Stimulated activated CD4-positive, alpha-beta T cell treated with anti-CD3 and anti-CD28 coated beads, Interleukin-1b, Interleukin-23, amount 100 ng/mL, for 24 hours (primary cell): ENCODE data around the gene TBX2.

Source experiments
- DNase-seq, 4 experiments: peaks; one replicate each; pipeline ENCODE4 v3.0.0-alpha.2; 2020; ENCODE audit warnings: low read depth in 4 of 4, low spot score in 1 of 4

Gene TBX2

DNA sequence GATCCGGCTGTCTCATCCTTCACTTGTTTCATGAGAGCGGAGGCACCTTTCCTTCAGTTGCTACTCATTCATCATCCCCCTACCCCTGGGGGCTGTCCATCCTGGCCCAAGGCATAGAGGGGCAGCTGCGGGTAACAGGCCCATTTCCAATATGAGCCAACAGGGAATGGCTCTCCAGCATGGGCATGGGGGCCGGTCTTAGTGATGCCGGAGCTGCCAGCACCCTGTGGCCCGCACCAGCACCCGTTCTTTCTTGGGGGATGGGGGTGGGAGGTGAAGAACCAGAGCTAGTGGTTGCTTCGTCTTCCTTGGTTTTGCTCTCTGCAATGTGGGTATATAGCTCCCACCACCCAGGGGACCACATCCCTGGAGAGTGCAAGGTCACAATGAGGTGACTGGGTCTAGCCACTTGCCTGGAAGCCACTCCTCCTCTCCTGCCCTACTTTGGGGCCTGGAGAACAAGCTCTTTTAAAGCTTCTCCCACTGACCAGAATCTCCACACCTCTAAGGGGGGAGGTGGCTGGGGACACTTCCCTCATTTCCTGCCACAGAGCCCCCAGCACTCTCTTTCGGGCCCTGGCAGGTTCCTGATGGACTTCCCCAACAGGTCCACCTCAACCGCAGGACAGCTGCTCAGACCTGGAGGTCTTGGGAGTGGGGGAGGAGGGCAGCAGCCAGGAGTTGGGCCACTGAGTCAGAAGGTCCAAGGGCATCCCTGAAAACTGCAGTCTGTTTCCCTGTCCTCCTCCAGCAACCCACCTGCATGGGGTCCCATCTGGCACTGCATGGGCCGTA, 11.9 kb upstream of the TBX2 start:
- no peak for DNase-seq

DNA sequence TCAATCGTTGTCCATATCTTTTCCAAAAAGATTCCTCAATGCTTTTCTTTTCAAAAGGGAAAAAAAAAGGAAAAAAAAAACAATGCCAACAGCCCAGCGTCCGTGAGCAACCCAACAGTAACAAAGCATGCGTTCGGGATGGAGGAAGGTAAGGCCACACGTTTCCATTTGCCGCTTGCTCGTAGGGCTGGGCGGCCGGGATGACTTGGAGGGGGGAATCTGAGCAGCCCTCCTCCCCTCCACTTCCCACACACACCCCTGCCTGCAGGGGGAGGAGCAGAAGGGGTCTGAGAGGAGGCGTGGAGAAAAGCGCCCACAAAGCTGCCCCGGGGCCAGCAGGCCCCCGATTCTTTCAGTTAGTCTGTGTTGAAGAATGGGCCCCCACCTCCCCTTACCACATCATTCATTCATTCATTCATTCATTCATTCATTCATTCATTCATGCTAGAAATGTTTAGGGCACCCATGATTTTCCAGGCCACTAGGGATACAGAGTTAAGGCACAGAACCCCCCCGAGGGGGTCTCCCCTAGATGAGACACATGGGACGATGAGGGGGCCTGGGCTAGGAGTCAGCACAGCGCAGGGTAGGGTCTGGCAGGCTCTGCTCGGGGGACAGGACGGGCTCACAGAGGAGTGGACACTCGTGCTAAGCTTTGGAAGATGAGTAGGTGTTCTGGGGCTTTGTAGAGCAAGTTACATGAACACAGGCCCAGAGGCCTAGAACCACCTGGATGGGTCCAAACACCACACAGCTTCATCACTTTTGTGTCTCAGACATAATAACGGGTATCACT, 10.9 kb upstream of the TBX2 start:
- DNase-seq: no peak

DNA sequence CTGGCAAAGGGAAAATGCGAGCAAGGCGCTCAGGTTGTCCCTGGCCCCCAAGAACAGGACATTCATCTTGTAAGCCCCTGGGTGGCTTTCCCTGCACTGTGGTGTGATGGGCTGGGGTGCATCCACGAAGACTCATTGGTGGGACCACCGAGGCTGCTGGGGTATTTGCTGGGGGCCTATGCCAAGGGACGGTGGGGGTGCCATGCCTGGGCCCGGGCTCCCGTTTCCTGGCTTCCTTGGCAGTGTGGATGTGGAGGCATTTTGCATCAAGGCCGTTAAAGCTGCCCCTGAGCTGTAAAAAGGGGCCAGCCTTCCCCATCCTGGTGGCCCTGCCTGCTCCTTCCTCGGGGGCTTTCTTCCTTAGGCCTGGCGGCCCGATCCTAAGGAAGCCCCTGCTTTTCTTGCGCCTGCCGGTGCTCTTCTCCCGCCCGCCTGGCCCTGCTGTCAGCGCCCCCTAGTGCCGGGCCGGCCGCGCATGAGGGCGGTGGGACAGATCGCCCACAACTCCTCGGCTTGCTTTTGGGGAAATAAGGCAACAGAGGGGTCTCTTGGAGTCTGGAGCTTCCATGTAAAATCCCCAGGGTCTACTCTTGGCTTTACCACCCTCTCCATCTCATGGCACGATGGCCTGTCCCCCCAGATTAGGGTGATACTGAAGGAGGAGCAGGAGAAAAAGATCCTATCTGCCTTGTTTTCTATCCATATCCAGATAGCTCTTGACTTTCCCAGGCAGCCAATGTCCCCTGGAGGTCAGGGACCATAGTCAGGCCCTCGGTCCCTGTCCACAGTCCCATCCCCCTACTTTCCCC, 9.8 kb upstream of the TBX2 start:
- peak in 1 of 4 experiments; percentile 41 for DNase-seq

DNA sequence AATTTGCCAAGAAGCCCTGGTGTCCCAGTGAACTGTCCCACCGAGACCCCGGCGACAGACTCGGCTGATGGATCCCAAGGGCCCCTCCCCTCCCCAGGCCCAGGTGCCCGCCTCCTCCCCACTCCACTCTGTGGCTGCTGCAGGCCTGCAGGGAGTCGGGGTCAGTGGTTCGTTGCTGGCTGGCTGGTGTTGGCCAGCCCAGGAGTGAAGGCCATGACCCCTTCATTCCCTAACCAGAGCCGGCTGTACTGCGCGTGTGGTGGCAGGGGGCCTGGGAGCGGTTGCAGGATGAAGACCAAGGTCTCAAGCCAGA, 9.2 kb upstream of the TBX2 start:
- no peak for DNase-seq

DNA sequence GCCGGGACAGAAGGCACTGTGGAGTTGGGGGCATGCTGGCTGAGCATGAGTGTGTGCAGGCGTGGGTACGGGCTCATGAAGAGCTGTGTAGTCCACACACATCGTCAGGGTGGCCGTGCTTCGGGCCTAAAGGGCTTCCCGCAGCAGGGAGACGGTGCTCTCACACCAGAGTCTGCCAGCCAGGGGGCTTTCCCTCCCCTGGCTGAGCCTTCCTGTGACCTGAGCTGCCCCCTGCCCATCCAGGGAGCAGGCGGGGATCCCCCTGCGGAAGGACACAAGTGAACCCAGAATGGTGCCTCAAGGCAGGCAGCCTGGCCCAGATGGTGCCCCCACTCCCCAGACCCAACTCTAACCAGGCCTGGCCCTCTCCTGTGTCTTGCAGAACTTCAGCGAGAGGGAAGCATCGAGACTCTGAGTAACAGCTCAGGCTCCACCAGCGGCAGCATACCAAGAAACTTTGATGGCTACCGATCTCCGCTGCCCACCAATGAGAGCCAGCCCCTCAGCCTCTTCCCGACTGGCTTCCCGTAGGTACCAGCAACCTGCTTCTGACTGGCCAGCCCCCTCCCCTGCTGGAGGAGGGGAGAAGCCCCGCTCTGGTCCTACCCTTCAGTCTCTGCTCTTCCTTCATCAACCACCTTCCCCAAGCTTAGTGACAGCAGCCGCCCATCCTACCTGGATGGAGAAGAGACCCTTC, 7.9 kb upstream of the TBX2 start:
- DNase-seq: no peak

DNA sequence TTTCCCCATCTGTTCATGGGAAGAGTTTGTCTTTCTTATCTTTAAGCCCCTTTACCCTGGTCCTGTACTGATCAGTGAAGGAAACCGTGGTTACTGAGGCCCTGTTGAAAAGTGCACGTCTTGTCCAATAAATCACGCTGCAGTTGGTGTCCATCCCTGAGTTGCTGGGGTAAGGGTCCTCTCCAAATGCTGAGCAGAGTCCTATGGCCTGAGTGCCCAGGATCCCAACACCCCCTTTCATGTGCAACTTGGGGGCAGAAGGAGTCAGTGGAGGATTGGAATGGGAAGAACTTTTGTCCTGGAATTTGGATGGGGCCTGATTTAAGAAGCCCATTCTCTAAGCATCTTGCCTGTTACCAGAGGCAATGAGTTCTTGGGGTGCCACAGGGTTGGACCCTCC, 7.0 kb upstream of the TBX2 start:
- no peak for DNase-seq

DNA sequence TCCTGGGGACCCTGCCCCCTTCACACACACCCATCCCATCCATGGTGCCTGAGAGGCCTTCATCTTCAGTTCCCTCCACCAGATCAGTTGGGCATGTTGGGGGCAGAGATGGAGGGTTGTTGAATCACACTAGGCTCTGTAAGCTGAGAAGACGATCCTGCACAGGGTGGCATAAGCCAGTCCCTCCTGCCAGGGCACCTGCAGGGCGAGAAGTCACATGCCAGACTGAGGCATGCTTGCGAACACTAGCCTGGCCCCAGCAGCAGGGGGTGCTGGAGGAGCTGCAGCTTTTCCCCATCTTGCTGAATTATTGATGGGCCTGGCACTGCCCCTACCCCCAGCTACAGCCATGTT, 6.1 kb upstream of the TBX2 start:
- no peak for DNase-seq

DNA sequence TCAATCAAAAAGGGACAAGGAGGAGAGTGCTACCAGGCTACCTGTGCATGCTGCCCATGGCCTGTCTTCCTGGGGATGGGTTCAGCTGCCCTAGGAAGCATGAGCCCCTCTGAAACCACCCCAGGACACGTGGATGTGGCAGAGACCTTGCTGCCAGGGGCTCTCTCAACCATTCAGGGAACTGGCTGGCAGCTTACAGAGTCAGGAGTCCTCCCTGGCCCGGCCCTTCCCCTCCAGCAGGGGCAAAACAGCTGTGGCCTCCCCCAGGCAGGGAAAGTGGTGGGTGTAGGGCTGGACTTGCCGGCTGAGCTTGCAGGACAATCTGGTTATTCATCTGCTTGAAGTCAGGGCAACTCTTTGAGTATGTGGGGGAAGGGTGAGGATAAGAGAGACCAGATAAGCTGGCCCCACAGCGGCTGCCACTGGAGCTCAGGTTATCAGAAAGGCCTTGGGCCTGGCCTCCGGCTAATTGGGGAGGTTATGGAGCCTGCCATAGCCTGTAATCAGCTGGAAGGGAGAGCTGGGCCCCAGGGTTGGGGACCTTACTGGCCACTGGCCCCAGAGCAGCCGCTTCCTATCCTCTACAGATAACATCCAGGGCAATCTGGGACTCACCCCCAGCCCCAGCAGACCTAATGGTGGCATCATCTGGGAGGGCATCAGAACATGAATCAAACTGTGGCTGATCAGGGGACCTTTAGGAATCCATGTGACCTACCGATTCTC, 5.6 kb upstream of the TBX2 start:
- DNase-seq: no peak

DNA sequence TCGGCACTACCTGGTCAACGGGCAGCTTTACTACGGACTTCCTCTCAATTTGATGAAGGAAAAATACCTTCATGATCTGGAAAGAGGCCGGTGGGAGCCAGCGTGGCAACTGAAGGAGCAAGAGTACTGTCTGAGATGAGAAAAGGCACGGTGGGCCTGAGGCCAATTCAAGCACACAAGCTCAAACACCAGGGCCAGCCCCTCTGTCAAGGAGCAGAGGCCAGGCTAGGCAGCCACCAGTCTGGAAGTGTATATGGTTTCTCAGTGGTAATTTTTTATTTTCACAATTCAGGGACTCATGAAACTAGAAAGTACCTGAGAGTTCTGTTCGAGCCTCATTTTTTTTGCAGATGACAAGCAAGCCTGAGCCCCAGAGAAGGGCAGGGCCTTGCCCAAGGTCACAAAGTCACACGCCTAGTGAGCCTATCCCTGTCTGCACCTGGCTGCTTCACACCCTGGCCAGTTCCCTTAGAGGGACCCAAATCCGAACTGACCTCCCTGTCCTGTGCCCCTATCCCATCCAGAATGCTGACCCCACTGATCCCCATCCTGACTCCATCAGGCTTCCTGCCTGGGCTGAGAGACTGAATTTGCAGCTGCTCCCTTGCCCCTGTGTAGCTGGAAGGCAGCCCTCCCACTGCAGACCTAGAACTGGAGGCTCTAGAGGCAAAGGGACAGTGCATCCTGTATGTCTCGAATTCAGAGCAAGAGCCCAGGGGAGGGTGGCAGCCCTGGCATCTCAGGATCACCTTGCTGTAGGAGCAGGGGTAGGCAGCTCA, 4.8 kb upstream of the TBX2 start:
- no peak for DNase-seq

DNA sequence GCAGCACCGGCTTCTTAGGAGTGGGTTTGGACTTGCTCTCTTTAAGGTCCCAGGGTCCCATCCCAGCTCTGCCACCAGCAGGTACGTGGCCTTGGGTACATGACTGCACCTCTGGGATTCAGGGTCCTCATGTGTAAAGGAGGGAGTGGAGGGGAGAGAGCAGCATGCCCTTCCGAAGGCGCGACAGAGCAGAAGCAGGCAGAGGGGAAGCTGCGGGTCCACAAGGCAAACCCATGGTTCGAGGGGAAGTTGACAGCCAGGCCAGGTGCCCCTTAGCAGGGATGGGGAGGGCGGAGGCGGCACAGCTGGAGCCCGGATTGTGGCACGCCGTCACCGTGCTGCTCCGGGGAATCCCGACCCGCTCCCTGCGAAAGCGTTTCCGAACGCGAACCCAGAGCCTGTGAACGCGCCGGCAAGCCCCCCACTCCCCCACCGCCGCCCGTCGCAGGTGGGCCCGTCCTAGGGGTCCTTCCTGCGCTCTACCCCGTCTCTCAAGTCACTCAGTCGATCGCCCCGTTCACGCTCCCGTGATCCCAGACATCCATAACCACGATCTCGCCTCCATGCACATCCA, 4.1 kb upstream of the TBX2 start:
- no peak for DNase-seq

DNA sequence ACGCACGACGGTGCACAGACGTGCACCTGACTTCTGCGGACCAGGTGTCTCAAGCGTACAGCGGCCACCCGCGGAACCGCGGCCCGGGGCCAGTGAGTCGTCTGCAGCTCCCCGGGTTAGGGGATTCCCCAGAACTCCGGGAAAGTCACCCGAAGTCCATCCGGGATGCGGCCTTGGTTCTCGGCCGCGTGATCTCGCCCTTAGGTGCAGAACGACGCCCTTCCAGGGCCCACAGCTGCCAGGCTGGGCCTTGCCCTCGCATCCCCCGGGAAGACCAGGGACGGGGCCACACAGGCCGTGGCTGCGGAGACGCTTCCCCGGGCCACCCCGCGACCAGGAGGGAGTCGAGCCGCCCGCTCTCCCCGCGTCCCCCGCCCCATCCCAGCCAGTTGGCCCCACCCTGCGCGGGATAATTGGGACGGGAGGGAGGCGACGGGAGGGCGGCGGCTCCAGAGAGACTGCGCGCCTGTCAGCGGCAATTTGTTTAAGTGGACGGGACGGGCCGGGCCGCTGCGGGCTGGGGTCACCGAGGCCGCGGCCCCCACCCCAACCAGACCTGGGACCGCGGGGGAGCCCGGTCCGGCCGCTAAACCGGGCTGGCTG, 3.6 kb upstream of the TBX2 start:
- no peak for DNase-seq

DNA sequence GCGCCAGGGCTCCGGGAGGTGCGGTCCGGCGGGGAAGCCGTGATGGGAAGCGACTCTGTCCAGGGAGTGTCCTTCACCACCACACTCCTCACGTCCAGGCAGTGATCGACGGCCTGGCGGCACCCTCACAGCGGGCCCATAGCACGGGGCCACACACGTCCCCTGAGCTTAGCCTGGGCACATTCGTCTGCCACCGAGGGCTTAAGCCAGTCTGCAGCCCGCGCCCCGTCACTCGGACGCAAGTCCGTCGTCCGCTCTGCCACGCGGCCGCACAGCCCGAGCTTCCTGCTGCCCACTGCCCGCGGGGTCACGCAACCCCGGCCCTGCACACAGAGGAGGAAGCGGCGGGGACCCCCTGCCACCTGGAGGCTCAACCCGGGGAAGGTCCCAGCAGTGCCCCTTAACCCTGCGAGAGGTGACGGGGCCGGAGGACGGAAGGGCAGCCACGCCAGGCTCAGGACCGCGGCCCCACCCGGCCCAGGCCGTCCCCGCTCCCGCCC, 3.0 kb upstream of the TBX2 start:
- DNase-seq: no peak

DNA sequence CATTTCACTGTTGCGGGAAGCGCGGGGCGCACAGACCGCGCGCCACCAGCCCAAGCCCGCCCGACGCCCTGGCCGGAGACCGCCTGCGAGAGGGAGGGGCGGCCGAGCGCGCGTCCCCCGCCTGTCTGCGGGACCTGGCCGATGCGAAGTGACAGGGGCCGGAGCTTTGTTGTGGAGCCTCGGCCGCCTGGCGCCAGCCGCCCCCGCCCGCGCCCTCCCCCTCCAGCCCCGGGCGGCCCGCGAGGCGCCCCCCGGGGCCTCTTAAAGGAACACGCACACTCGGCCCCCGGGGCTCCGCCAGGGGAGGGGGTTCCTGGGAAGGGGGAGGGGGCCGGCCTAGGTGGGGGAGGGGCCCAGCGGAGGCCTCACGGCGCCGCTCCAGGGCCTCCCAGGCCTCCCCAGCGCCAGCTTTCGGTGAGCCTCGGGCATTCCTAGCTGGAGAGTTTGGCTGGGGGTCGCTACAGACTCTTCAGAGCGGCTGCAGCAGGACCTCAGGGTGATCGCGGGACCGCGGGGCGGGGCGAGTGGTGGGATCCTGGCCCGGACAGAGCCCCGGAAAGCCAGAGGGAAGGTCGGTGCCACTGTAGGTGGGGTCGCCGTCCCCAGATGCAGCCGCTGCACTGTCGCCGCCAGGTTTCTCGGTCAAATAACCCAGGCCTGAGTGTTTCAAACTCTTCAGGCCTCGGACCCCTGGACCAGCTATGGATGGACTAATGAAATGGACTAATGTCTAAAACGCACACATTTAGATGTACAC, 2.4 kb upstream of the TBX2 start:
- DNase-seq: no peak

DNA sequence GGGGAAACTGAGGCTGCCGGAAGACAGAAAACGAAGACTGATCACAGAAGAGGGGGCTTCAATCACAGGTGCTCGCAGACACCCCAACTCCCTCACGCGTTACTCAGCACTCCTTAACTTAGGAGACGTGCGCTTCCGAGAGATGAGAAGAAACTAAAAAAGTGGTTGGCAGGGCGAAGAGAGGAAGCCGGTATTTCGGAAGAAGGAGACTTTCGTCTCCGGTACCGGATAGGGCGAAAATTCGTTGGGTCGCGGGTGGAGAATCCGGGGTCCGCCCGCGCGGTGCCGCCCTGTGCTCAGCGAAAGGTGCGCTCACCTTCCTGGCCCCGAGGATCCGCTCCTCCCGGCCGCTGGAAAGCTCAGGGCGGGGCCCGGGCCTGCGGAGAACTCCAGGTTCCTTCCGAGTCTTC, 917 bp upstream of the TBX2 start:
- no peak for DNase-seq

DNA sequence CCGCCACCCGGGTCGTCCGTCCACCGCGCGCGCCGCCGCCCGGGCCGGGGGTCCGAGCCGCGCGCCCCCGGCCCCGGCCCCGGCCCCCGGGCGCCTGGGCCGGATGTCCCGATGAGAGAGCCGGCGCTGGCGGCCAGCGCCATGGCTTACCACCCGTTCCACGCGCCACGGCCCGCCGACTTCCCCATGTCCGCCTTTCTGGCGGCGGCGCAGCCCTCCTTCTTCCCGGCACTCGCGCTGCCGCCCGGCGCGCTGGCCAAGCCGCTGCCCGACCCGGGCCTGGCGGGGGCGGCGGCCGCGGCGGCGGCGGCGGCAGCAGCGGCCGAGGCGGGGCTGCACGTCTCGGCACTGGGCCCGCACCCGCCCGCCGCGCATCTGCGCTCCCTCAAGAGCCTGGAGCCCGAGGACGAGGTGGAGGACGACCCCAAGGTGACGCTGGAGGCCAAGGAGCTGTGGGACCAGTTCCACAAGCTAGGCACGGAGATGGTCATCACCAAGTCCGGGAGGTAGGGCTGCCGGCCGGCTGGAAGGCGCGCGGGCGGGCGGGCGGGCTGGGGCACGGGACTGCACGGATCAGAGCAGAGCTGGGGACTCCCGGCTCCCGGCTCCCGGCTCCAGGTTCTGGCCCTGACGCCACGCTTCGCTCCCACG, 548 bp downstream of the TBX2 start:
- no peak for DNase-seq

DNA sequence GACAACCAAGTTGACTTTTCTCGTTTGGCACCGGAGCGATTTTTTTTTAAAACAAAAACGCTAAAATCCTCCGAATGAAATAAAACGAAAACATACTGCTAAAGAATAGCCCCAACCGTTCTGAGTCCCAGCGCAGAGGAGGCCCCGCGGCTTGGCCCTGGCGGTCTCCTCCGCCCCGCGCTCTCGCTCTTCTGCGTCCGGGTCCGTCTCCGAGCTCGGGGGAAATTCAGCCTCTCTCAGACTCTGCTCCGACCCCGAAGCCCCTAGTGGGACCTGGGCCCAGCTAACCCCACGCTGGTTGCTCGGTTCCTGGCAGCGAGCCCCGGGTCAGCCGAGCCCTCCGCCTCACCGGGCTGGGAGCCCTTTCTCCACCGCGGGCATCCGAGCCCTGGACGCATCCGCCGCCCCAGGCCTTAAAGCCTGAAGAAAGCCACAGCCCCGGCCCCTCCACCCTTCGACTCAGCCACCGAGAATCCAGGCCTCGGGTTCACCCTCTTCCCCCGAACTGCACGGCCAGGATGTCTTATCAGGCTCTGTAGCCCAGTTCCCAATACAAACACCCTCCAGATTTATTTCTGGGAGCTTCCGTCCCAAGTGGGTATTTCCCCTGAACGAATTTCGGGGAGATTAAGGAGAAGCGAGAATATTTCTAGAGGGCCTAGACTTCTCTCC, 1.2 kb downstream of the TBX2 start:
- DNase-seq: no peak

DNA sequence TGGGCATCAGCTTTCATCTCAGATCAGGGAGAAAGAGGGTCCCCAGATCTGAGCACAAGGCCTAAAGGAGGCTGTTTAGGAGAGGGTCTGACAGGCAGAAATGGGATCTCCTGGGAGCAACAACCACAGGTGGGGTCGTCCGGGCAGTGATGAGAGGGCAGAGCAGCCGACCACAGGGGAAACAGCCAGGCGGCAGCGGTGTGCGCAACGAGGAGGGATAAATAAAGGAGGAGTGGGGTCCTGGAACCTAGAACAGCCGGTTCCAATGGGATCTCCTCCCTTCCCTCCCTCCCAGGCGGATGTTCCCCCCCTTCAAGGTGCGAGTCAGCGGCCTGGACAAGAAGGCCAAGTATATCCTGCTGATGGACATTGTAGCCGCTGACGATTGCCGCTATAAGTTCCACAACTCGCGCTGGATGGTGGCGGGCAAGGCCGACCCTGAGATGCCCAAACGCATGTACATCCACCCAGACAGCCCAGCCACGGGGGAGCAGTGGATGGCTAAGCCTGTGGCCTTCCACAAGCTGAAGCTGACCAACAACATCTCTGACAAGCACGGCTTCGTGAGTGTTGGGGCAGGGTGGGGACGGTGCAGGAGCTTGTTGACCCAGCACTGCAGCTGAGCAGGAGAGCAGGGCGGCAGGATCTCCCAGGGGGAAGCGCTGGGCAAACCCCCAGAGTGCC, 1.9 kb downstream of the TBX2 start:
- no peak for DNase-seq
